Neural cell (in vitro differentiated cells): ENCODE measurements around the gene AQP10. TPM values are rescaled to one million over a fixed set of nuclear protein-coding genes. Genes with fewer than 3 reads are reported as not detected.

Experiments
- H2AFZ ChIP-seq: fragments of 200-600, 300-800 bp; sonication (generic), shearing (Covaris generic); 2 replicates; pipeline ENCODE4 v1.6.0; 2014; ENCODE audit warnings: low read depth, mild to moderate bottlenecking, antibody characterized with exemption, low read length, moderate library complexity
- H3F3A ChIP-seq: fragments of 200-600 bp; shearing (Covaris generic); 2 replicates; pipeline ENCODE4 v1.6.1; 2016; ENCODE audit warnings: mild to moderate bottlenecking, moderate library complexity, mixed read lengths, antibody characterized with exemption, low read length; ENCODE audit not compliant: insufficient read depth, poor library complexity, severe bottlenecking
- H3K27ac ChIP-seq: fragments of 200-600, 300-800 bp; sonication (generic), shearing (Covaris generic); 2 replicates; pipeline ENCODE4 v1.5.1; 2014; ENCODE audit warnings: mild to moderate bottlenecking, low read length, moderate library complexity
- H3K27me3 ChIP-seq: fragments of 300-800, 200-600 bp; sonication (generic), shearing (Covaris generic); 2 replicates; pipeline ENCODE4 v1.6.0; 2014; ENCODE audit warnings: mild to moderate bottlenecking, low read depth, low read length, moderate library complexity; ENCODE audit not compliant: insufficient read depth
- H3K36me3 ChIP-seq: fragments of 300-800, 200-600 bp; sonication (generic), shearing (Covaris generic); 2 replicates; pipeline ENCODE4 v1.5.1; 2014; ENCODE audit warnings: mild to moderate bottlenecking, antibody characterized with exemption, low read length, moderate library complexity; ENCODE audit not compliant: insufficient read depth
- H3K4me2 ChIP-seq: fragments of 300-800, 200-600 bp; sonication (generic), shearing (Covaris generic); 2 replicates; pipeline ENCODE4 v1.6.0; 2014; ENCODE audit warnings: mild to moderate bottlenecking, low read length
- H3K4me3 ChIP-seq: fragments of 300-800, 200-600 bp; sonication (generic), shearing (Covaris generic); 2 replicates; pipeline ENCODE4 v1.5.1; 2014; ENCODE audit warnings: mild to moderate bottlenecking, low read length, moderate library complexity
- H3K79me2 ChIP-seq: fragments of 200-600 bp; shearing (Covaris generic); replicated peaks from 2 replicates; pipeline ENCODE4 v1.6.0; 2014; ENCODE audit warnings: mild to moderate bottlenecking, low read length, moderate library complexity; ENCODE audit not compliant: insufficient read depth
- H3K9ac ChIP-seq: fragments of 300-800, 200-600 bp; sonication (generic), shearing (Covaris generic); 2 replicates; pipeline ENCODE4 v1.6.1; 2016; ENCODE audit warnings: mild to moderate bottlenecking, low read length, mixed read lengths
- H3K9me2 ChIP-seq: fragments of 200-600 bp; shearing (Covaris generic); 2 replicates; pipeline ENCODE4 v1.6.1; 2016; ENCODE audit warnings: mild to moderate bottlenecking, low read length, mixed read lengths; ENCODE audit not compliant: insufficient read depth
- H3K9me3 ChIP-seq: fragments of 200-600, 300-800 bp; sonication (generic), shearing (Covaris generic); 2 replicates; pipeline ENCODE4 v1.6.1; 2016; ENCODE audit warnings: mild to moderate bottlenecking, mixed run types, low read length, moderate library complexity, mixed read lengths
- H4K20me1 ChIP-seq: fragments of 200-600 bp; shearing (Covaris generic); 2 replicates; pipeline ENCODE4 v1.6.1; 2016; ENCODE audit warnings: mild to moderate bottlenecking, mixed run types; ENCODE audit not compliant: insufficient read depth
- CTCF ChIP-seq: fragments of 450-650 bp; IDR thresholded peaks from 2 replicates; pipeline ENCODE4 v1.5.1; 2014; ENCODE audit warnings: antibody characterized with exemption, mild to moderate bottlenecking, moderate library complexity; ENCODE audit not compliant: poor library complexity, severe bottlenecking
- EP300 ChIP-seq: fragments of 450-650 bp; conservative IDR thresholded peaks from 2 replicates; pipeline ENCODE4 v1.6.1; 2014; ENCODE audit warnings: antibody characterized with exemption, mild to moderate bottlenecking, moderate library complexity; ENCODE audit not compliant: poor library complexity, severe bottlenecking
- EZH2 ChIP-seq: fragments of 200-600, 300-800 bp; shearing (Covaris generic), sonication (generic); IDR thresholded peaks from 2 replicates; pipeline ENCODE4 v1.6.1; 2014; ENCODE audit warnings: antibody characterized with exemption, low read length, borderline replicate concordance, mild to moderate bottlenecking; ENCODE audit not compliant: insufficient read depth, poor library complexity, severe bottlenecking
- MXI1 ChIP-seq: fragments of 450-650 bp; conservative IDR thresholded peaks from 2 replicates; pipeline ENCODE4 v1.6.1; 2014; ENCODE audit warnings: antibody characterized with exemption, mild to moderate bottlenecking; ENCODE audit not compliant: poor library complexity, severe bottlenecking
- POLR2AphosphoS5 ChIP-seq: IDR thresholded peaks from 2 replicates; pipeline ENCODE4 v1.6.1; 2012
- RAD21 ChIP-seq: fragments of 450-650 bp; conservative IDR thresholded peaks from 2 replicates; pipeline ENCODE4 v1.6.1; 2014; ENCODE audit warnings: antibody characterized with exemption, mild to moderate bottlenecking, moderate library complexity
- REST ChIP-seq: IDR thresholded peaks from 2 replicates; pipeline ENCODE4 v1.6.1; 2012; ENCODE audit warnings: borderline replicate concordance
- SMC3 ChIP-seq: fragments of 450-650 bp; conservative IDR thresholded peaks from 2 replicates; pipeline ENCODE4 v1.6.1; 2014; ENCODE audit warnings: antibody characterized with exemption, mild to moderate bottlenecking, moderate library complexity; ENCODE audit not compliant: poor library complexity
- TAF1 ChIP-seq: IDR thresholded peaks from 2 replicates; pipeline ENCODE4 v1.6.1; 2012; ENCODE audit warnings: low read depth
- polyA plus RNA-seq: library from polyadenylated mRNA; depleted of rRNA; stranded (reverse); fragments of >200 nt; gene quantifications from 2 replicates; pipeline ENCODE4 v1.2.3, GENCODE V29; 2014

AQP10 gene
- polyA plus RNA-seq, 1 donor from 2014 or later = not detected

- no peak overlapping the region for H3K4me3 ChIP-seq
- no peaks in the 10 kb centered on the region for H3F3A ChIP-seq
- H2AFZ ChIP-seq = no peak overlapping the region
- no peaks in the 10 kb centered on the region for H4K20me1 ChIP-seq
- H3K4me2 ChIP-seq = no peak overlapping the region
- no peak overlapping the region for H3K9ac ChIP-seq
- peaks cover 7% of the 10 kb centered on the region for H3K36me3 ChIP-seq
- H3K9me3 ChIP-seq = no peaks in the 10 kb centered on the region
- H3K9me2 ChIP-seq = no peaks in the 10 kb centered on the region
- no peak overlapping the region for H3K27ac ChIP-seq
- TF ChIP-seq RAD21 (no peak), TAF1 (no peak), CTCF (no peak), MXI1 (no peak), REST (no peak), POLR2AphosphoS5 (no peak), EZH2 (no peak), EP300 (no peak), SMC3 (no peak)
- peaks cover 15% of the 10 kb centered on the region for H3K27me3 ChIP-seq
- H3K79me2 ChIP-seq = no peaks in the 10 kb centered on the region
Observed at GRCh38 chr1:154348429-154349076, 27.7 kb downstream of the AQP10 start.

- no peak for TF ChIP-seq TAF1
- TF ChIP-seq REST = no peak
- TF ChIP-seq EZH2 = no peak
- no peak for TF ChIP-seq MXI1
- TF ChIP-seq RAD21 = no peak
- no peak for TF ChIP-seq SMC3
- Histone ChIP-seq H3K9me2 (no peaks in the 10 kb centered on the region), H3K27me3 (peaks cover 17% of the 10 kb centered on the region), H3K4me2 (no peak overlapping the region), H2AFZ (no peak overlapping the region), H3K4me3 (no peak overlapping the region), H3K79me2 (no peaks in the 10 kb centered on the region), H3K36me3 (peaks cover 1% of the 10 kb centered on the region), H3F3A (no peaks in the 10 kb centered on the region), H3K9me3 (no peaks in the 10 kb centered on the region), H4K20me1 (no peaks in the 10 kb centered on the region), H3K27ac (no peak overlapping the region), H3K9ac (no peak overlapping the region)
Observed at GRCh38 chr1:154349121-154349520, 28.2 kb downstream of the AQP10 start.
